Endometrium (tissue), 2 donors: ENCODE data around the gene ZNF667.

Source experiments
- FAIRE-seq: peaks from 2 replicates; lab custom pipeline; 2012; peaks lifted over from hg19 to GRCh38; lab: Jason Lieb, UNC
- donor health status: control.
- donor health status: control.

ZNF667 gene

DNA sequence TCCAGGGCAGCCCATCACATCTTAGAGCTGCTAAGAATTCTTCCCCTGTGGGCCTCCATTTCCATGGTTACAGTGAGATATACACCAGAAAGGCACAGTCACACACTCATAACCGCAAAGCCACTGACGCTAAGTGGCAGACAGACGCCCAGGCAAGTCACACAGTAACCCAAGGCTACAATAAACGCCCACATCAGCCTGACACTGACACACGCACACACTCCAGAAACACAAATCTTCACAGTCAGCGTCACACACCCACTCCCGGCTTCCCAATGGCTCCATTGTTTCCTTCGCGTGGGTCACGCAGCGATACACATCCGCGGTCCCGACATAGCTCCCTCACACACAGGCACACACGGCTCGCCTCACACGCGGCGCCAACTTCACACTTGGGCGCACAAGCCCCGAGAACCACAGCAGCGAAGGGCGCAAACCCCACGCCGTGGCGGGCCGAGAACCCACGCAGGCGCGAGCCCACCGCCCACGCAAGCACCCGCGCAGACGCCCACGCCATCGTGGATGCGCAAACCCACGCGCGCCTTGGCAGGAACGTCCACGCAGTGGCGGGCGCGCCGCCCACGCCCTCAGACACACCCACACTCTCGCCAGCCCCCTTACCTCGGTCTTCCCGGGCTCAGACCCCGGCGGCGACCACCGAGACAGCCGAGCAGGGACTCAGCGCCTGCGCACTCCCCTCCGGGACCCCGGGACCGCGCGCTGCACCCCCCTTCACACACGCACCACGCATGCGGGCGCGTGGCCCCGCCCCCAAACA is at the start of gene ZNF667:
Gene ZNF667 (minus strand): TSS at position 695 of the 778 bp plus-strand sequence. CDS start 14,975 bp downstream, outside the sequence.
- no peak for FAIRE-seq

DNA sequence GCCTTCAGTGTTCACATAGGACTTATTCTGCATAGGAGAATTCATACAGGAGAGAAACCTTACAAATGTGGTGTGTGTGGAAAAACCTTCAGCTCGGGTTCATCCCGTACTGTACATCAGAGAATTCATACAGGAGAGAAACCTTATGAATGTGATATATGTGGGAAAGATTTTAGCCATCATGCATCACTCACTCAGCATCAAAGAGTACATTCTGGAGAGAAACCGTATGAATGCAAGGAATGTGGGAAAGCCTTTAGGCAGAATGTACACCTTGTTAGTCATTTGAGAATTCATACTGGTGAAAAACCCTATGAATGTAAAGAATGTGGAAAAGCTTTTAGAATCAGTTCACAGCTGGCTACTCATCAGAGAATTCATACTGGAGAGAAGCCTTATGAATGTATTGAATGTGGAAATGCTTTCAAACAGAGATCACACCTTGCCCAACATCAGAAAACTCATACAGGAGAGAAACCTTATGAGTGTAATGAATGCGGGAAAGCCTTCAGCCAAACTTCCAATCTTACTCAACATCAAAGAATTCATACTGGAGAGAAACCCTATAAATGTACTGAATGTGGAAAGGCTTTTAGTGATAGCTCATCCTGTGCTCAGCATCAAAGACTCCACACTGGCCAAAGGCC is 48.2 kb upstream of the ZNF667 start:
- FAIRE-seq = no peak

DNA sequence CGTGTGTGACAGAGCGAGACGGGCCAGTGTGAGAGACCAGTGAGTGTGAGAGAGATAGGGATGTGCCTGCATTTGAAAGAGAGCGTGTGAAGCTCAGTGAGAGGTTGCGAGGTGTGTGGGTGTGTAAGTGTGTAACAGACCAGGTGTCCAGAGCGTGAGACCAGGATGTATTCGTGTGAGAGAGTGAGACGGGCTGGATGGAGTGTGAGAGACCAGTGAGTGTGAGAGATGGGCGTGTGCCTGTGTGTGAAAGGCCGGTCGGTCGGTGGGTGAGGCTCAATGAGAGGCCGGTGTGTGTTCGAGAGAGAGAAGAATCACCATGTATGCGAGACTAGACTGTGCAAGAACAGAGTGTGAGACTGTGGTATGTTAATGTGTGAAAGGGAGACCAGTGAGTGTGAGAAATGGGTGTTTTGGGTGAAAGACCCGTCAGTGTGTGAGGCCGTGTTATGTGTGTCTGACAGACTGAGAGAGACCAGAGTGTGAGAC is 31.2 kb upstream of the ZNF667 start:
- FAIRE-seq = no peak

DNA sequence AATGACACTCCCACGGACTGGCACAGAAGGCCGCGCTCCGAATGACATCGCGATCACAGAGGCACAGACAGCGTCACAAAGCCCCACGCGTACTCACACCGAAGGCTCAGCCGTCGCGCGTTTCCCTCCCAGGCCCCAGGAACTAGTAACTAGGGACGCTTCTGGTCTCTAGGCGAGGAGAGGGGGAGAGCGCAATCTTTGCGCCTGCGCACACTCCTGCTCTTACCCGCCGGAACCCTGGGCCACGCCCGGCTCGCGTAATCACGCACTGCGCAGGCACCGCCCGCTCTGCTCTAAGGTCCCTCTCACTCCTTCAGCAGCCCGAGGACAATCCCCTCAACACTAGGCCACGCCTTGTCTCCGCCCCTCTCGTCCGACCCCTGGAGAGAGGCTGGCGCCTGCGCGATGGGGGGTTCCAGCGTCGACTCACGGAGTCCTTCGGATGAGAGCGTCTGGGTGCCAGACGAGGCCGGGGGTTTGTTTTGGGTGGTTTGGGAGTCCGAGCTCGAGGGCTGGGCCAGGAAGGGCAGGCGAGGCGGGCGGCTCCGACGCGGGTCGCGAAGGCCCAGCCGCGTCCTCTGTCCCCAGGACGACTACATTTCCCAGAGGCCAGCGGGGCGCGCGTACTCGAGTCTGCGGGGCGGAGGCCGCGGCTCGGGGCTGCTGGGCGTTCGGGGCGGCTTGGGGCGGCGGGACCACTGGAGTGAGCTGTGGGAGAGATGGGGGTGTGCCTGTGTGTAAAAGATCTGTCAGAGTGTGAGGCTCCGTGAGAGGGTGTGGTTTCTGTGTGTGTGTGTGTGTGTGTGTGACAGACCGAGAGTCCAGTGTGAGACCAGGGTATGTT is 30.5 kb upstream of the ZNF667 start, which contains the start of gene ZNF471:
Gene ZNF471 (plus strand): TSS at position 410 of the 844 bp plus-strand sequence. CDS start 3,717 bp downstream, outside the sequence.
- peak; percentile 96 for FAIRE-seq

DNA sequence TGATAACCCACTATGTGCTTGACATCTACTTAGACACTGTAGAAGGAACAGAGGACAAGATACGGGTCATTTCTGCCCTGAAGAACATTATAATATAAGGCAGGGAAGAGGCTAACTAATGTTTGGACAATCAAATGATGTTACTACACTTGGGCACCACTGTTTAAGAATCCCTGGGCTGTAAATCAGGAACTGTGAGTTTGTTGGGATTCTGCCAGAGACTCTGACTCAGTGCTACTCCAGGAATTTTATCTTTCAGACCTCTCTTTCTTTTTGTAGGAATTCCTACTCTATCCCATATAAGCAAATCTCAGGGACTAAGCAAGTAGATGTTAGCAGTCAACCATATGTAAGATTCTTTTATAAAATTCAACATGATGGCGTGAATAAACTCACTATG is 27.4 kb upstream of the ZNF667 start:
- no peak for FAIRE-seq

DNA sequence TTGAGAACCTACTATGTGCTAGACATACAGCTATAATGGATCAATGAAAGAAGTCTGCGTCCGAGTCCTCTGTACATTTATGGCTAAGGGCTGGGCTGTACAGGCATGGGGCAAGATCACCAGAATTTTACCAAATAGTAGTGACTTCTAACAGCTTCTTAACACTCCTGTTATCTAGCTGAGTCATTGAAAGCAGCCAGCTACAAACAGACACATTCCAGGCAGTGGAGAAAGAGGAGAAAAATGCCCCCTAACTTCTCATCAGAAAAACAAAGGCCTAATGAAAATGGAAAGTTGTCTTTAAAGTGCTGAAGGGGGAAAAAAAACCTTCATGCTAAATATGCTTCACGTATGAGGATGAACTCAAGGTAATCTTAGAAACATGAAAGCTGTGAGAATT is 14.3 kb upstream of the ZNF667 start:
- FAIRE-seq = no peak

DNA sequence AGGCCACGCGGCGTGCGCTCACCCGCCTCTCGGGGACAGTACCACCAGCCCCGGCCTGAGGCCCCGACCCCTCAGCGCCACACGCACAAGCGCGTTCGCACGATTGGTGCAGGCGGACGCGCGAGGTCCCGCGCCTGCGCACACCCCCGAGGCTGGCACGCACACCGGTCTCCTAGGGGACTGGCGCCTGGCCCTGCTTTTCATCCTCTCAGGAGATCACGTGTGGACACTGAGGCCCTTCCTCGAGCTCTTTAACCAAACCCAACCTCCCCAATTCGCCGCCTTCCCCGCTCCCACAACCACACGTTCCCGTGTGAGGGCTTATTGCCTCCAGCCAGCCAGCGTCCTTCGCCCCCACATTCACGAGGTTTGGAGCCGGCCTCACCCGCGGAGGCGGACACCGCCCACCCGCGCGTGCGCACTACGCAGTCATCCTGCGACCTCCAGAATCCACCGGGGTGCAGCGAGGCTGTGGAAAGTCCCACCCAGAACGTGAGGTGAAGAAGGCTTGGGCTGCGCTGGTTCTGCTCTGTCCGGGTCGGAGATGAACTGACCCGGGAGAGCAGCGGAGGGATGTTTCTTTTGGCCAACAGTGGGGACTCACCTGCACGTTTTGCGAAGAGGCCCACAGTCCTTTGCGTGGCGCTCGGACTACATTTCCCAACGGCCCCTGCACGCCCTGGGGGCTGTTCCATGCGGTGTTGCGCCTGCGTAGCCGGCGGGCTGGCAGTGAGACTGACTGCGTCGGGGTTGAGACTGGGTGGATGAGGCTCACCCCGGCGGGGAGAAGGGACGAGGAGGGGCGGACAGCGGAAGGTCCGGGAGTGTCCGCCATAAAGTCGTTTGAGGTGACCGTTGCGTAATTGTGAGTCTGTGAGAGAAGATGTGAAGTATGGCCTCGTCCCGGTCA is 539 bp upstream of the ZNF667 start:
- FAIRE-seq = no peak

DNA sequence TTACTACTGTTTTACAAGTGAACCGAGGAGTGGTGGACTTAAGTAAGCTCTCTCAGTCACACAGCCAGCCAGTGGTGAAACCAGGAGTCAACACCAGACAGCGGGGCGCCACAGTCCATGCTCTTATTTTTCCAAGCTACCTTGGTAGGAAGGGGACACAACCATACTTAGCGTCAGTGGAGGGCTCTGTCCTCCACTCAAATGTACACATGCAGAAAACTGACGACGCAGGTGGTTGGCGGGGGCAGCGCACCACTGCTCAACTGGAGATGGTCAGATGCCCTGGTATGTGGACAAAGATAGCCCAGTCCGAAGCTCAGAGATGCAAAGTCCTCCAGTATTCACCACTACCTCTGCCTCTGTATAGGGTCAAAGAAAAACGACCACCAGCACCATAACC is 1.1 kb downstream of the ZNF667 start:
- no peak for FAIRE-seq

DNA sequence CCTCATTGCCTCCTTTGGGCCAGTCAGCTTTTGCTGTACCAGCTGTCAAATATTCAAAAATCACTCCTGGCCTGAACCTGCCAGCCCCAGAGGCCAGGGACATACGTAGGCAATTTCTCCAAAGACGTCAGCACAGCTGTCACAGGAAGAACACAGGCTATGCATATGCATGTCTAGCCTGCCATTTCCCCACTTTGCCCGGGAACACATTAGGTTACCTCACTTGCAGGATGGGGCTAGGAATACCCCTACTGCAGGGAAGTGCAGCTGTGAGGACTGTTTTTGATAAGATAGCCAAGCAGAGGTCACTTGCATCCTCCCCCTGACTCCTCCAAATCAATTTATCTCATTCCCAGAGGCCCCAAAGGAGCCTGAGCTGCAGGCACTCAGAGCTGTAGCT is 2.8 kb downstream of the ZNF667 start:
- FAIRE-seq = no peak

DNA sequence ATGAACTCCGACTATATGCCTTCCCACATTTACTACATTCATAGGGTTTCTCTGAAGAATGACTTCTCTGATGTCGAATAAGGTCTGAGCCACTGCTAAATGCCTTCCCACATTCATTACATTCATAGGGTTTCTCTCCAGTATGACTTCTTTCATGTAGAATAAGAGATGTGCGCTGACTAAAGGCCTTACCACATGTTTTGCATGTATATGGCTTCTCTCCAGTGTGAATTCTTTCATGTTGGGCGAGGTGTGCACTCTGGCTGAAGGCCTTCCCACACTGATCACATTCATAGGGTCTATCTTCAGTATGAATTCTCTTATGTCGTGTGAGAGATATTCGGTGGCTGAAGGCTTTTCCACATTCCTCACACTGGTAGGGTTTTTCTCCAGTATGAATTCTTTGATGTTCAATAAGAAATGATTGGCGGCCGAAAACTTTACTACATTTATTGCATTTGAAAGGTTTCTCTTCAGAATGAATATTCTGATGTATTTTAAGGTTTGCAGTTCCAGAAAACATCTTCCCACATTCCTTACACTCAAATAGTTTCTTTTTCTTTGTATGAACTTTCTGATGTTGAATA is 35.8 kb downstream of the ZNF667 start:
- no peak for FAIRE-seq

DNA sequence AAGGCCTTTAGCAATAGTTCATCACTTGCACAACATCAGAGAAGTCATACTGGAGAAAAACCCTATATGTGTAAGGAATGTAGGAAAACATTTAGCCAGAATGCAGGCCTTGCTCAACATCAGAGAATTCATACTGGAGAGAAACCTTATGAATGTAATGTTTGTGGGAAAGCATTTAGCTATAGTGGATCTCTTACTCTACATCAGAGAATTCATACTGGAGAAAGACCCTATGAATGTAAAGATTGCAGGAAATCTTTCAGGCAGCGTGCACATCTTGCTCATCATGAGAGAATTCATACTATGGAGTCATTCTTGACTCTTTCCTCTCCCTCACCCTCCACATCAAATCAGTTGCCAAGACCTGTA is 53.2 kb downstream of the ZNF667 start:
- FAIRE-seq = no peak

DNA sequence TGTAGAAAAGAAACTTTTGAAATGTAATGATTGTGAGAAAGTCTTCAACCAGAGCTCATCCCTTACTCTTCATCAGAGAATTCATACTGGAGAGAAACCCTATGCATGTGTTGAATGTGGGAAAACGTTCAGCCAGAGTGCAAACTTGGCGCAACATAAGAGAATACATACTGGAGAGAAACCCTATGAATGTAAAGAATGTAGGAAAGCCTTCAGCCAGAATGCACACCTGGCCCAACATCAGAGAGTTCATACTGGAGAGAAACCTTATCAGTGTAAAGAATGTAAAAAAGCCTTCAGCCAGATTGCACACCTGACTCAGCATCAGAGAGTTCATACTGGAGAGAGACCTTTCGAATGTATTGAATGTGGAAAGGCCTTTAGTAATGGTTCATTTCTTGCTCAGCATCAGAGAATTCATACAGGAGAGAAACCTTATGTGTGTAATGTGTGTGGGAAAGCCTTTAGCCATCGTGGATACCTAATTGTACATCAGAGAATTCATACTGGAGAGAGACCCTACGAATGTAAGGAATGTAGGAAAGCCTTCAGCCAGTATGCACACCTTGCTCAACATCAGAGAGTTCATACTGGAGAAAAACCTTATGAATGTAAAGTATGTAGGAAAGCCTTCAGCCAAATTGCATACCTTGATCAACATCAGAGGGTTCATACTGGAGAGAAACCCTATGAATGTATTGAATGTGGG is 53.7 kb downstream of the ZNF667 start:
- FAIRE-seq = no peak

DNA sequence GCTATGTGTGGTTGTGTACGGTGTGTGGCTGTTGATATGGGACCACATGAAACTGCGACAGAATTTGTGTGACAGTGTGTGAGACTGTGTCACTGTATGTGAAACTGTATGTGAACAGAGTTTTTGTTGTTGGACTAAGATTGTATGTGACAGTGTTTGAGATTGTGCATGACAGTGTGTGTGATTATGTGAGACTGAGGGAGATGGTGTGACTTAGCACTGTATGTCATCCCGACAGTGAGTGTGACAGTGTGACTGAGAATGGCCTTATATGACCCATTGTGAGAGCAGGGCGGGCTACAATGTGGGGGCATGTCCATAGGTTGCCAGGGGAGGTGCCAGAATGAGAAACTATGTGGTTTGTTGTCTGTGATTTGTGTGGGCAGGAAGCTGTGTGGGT is 72.1 kb downstream of the ZNF667 start:
- no peak for FAIRE-seq

DNA sequence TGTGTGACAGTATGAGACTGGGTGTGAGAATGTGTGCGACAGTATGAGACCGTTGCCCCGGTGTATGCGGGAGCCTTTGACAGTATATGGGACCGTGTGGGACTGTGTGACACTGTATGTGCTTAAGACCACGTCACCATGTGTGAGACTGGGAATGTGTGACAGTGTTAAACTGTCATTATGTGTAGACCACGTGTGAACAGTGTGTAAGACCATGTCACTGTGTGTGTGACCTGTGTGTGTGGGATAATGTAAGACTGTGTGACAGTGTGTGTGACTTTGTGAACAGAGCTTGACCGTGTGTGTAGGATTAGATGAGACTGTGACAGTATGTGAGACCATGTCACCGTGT is 72.5 kb downstream of the ZNF667 start:
- FAIRE-seq = no peak

DNA sequence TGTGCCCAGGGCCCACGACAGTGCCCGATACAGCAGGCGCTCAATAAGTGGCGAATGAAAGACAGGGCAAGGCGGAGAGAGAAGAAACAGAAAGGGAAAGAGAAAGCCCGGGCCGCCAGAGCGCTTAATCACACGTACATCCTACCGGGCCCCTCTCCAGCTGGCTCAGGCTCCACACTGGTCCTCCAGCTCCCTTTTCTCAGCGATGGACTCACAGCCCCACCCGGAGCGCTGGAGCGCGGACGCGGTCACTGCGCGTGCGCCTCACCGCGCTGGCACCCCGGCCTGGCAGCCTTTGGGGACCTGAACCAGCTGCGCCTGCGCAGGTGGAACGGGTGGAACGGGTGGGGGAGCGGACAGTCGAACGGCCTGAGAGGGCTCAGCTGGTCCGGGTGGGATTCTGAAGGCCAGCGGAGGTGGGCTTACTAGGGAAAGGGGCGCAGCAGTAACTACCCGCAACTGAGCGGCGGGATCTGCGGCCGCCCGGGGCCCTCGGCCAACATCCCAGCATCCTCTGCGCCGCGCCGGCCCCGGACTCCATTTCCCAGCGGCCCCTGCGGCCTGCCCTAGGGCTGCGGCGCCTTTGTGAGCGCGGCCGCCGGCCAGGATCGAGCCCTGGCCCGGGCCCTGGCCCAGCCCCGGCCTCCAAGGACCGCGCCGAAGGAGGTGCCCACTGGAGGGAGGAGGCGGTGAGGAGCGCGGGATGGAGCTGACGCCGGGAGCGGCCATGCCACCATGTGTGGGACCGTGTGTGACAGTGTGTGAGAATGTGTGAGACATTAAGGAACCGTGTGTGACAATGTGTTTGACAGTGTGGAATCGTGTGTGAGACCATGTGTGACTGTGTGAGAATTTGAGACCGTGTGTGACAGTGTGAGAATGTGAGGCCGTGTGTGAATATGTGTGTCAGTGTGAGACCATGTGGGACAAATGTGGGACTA is 73.1 kb downstream of the ZNF667 start, which contains the start of gene ZNF583:
Gene ZNF583 (plus strand): TSS at position 569 of the 941 bp plus-strand sequence. CDS start 2,783 bp downstream, outside the sequence.
- FAIRE-seq = peak; percentile 31

DNA sequence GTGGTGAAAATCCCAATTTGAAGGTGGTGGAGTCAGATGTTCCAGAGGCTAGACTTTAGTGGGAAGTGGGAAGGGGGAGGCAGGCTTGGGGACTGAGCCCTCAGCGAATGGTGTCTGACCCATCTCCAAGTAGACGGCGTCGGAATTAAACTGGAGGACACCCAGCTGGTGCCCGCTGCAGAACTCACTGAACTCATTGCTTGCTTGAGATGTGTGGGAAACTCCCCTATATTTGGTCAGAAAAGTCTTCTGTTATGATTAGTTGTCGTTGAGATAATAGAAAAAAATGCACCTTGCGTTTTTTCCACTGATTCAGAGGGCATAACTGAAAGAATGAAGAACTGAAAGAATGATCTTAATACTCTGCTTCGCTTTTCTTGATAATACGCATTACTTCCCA is 73.9 kb downstream of the ZNF667 start:
- FAIRE-seq = no peak

DNA sequence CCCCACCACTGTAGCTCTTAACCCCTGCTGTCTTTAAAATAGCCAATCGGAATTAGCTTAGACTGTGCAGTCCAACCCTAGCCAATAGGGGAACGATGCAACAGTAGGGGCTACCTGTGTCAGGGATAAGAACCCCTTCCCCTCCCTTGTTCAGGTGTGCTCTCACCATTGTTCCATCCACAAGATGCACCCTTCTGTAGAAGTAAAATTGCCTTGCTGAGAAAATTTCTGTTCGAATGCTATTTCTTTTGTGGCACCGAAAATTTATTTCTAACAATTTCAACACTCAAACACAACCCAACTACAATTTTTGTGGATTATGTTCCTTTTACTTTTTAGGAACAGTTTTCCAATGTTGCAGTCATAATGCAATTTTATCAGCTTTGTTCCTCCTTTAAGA is 76.7 kb downstream of the ZNF667 start:
- FAIRE-seq = no peak

DNA sequence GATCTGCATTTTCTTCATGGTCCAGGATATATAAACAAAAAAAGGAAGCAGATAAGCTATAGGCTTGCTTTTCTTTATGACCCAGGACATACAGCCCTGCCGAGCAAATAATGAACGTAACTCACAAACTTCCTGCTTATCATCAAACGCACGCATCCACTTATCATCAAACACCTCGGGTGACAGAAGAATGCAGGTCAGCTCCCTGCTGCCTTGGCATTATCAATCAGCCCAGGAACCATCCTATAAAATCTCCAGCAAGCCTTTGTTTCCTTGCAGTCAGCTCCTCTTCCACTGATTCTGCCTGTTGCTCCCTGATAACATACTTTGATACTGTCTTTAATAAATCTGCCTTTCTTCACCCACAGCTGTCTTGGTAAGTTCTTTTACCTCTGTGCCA is 78.3 kb downstream of the ZNF667 start:
- no peak for FAIRE-seq
